HepG2 (cell line): ENCODE data around the gene PRELID2. TPM values are rescaled to one million over a fixed set of nuclear protein-coding genes. Genes with fewer than 3 reads are reported as not detected.

Source experiments
- ATAC-seq: fragments of 200-7000 bp; cut with Tn5 transposase; 3 replicates; pipeline ENCODE4 v1.9.1; 2020; ENCODE audit warnings: mild to moderate bottlenecking, moderate library complexity
- BruUV-seq: library from RNA; stranded (reverse); fragments of 400-500 nt; replicated peaks from 2 replicates; lab custom pipeline; 2021; lab: Mats Ljungman, UMichigan
- CTCF ChIA-PET: fragments of 300-600 bp; formaldehyde crosslinking; extraction: SDS; loops from one replicate; lab custom pipeline; 2021; ENCODE audit warnings: low total read pairs, inconsistent platforms, low intra/inter-chr PET ratio; lab: Yijun Ruan, JAX
- POLR2A ChIA-PET: fragments of 350-600 bp; sonication (Branson Sonifier 250); formaldehyde crosslinking; loops from one replicate; lab custom pipeline; 2020; ENCODE audit warnings: antibody characterized with exemption, inconsistent platforms; lab: Yijun Ruan, JAX
- DNase-seq: peaks from one replicate; pipeline ENCODE4 v3.0.0-alpha.2; 2015; ENCODE audit warnings: low spot score
- FAIRE-seq: peaks from 3 replicates; lab custom pipeline; 2011; peaks lifted over from hg19 to GRCh38; lab: Jason Lieb, UNC
- H2AFZ ChIP-seq: one replicate; pipeline ENCODE4 v1.6.1; 2011; ENCODE audit warnings: low read length, inconsistent platforms
- H3K27ac ChIP-seq: fragments of 300-600 bp; 3 replicates; pipeline ENCODE4 v1.8.0; 2011; ENCODE audit warnings: mixed run types, mild to moderate bottlenecking, mixed read lengths, low read length, inconsistent platforms; ENCODE audit not compliant: insufficient read depth; ENCODE audit errors: extremely low read length
- H3K27me3 ChIP-seq, 2 experiments: fragments of 200-600 bp in 1 of 2; 2 replicates in 1 of 2; 3 replicates in 1 of 2; pipeline versions ENCODE4 v1.6.0 to v1.8.0; 2011; ENCODE audit warnings: low read length in 2 of 2, mild to moderate bottlenecking in 2 of 2, moderate library complexity in 2 of 2, inconsistent platforms in 1 of 2; ENCODE audit not compliant: insufficient read depth in 2 of 2, control insufficient read depth in 1 of 2
- H3K36me3 ChIP-seq, 2 experiments: fragments of 200-600 bp in 1 of 2; replicated peaks in 1 of 2; 2 replicates in 1 of 2; 3 replicates in 1 of 2; pipeline versions ENCODE4 v1.5.1 to v1.8.0; 2011; ENCODE audit warnings: low read length in 2 of 2, inconsistent platforms in 1 of 2; ENCODE audit not compliant: insufficient read depth in 2 of 2, control insufficient read depth in 1 of 2
- H3K4me1 ChIP-seq: 2 replicates; pipeline ENCODE4 v1.5.1; 2012; ENCODE audit warnings: low read length, inconsistent platforms; ENCODE audit not compliant: insufficient read depth
- H3K4me2 ChIP-seq: 2 replicates; pipeline ENCODE4 v1.6.0; 2011; ENCODE audit warnings: low read depth, low read length, inconsistent platforms
- H3K4me3 ChIP-seq, 3 experiments: fragments of 200-600 bp in 1 of 3; sonication (generic), shearing (Covaris generic) in 1 of 3; replicated peaks in 1 of 3; 2 replicates each; pipeline ENCODE4 v1.5.1; 2011 to 2016; ENCODE audit warnings: low read length in 3 of 3, inconsistent platforms in 2 of 3, low read depth in 2 of 3, mild to moderate bottlenecking in 2 of 3, control low read depth in 1 of 3, mixed read lengths in 1 of 3; ENCODE audit not compliant: insufficient read depth in 1 of 3
- H3K79me2 ChIP-seq: one replicate; pipeline ENCODE4 v1.6.1; 2011; ENCODE audit warnings: low read length, inconsistent platforms; ENCODE audit not compliant: insufficient read depth
- H3K9ac ChIP-seq: 2 replicates; pipeline ENCODE4 v1.6.0; 2011; ENCODE audit warnings: mild to moderate bottlenecking, low read depth, low read length, inconsistent platforms; ENCODE audit not compliant: insufficient read depth
- H3K9me3 ChIP-seq: 2 replicates; pipeline ENCODE4 v1.5.1; 2012; ENCODE audit warnings: mild to moderate bottlenecking, low read length
- H4K20me1 ChIP-seq: 2 replicates; pipeline ENCODE4 v1.6.0; 2011; ENCODE audit warnings: inconsistent platforms, mild to moderate bottlenecking, low read length, moderate library complexity; ENCODE audit not compliant: insufficient read depth
- CREB1 ChIP-seq, 2 experiments: fragments of 450-650 bp in 1 of 2; IDR thresholded peaks; 2 replicates each; pipeline ENCODE4 v1.6.1; 2016 to 2017; ENCODE audit warnings: control low read depth in 1 of 2, mild to moderate bottlenecking in 1 of 2, missing compliant biosample characterization in 1 of 2, missing genetic modification characterization in 1 of 2
- NR2C2 ChIP-seq: sonication (generic); formaldehyde crosslinking; IDR thresholded peaks from 2 replicates; pipeline ENCODE4 v1.4.0; 2020; ENCODE audit warnings: missing genetic modification reagents, mild to moderate bottlenecking, moderate library complexity, borderline replicate concordance
- PAF1 ChIP-seq: IDR thresholded peaks from 2 replicates; pipeline ENCODE4 v1.6.1; 2016; ENCODE audit warnings: missing genetic modification reagents, missing compliant biosample characterization
- REL ChIP-seq: sonication (generic); formaldehyde crosslinking; conservative IDR thresholded peaks from 2 replicates; pipeline ENCODE4 v1.8.0; 2022; ENCODE audit warnings: mild to moderate bottlenecking, missing genetic modification reagents, moderate library complexity
- SP4 ChIP-seq: sonication (generic); formaldehyde crosslinking; IDR thresholded peaks from 2 replicates; pipeline ENCODE4 v1.8.1; 2023; ENCODE audit warnings: mild to moderate bottlenecking, missing genetic modification reagents
- ZNF296 ChIP-seq: sonication (generic); formaldehyde crosslinking; conservative IDR thresholded peaks from 2 replicates; pipeline ENCODE4 v1.5.0; 2020; ENCODE audit warnings: mild to moderate bottlenecking, missing genetic modification reagents
- ZNF615 ChIP-seq: sonication (generic); formaldehyde crosslinking; IDR thresholded peaks from 2 replicates; pipeline ENCODE4 v1.5.0; 2020; ENCODE audit warnings: mild to moderate bottlenecking, missing genetic modification reagents, borderline replicate concordance
- WGBS: methylation state at CpG from one replicate; pipeline ENCODE4 v1.1.6; 2017; ENCODE audit warnings: low lambda C conversion rate; 5-methylcytosine and 5-hydroxymethylcytosine counted together
- in situ Hi-C: cut with HindIII; loops from 2 replicates; pipeline ENCODE4 v1.10.0; 2017; ENCODE audit warnings: low pct_unique_long_range_greater_than_20kb; ENCODE audit not compliant: extremely low pct_ligation_motif_present
- intact Hi-C: fragments of 100-400 bp; cut with micrococcal nuclease; formaldehyde crosslinking; loops from one replicate; pipeline ENCODE4 v1.10.0; 2022; ENCODE audit not compliant: unreplicated experiment
- polyA plus RNA-seq, 8 experiments: library from polyadenylated mRNA; depleted of rRNA in 3 of 8; stranded (reverse) in 7 of 8; unstranded in 1 of 8; fragments of >200 nt; fragmentation: Illumina TruSeq in 4 of 8; extraction: Trizol in 4 of 8; gene quantifications; 2 replicates each; pipeline versions ENCODE4 v1.2.1 to v1.2.3, GENCODE V29; 2011 to 2016; ENCODE audit warnings: low read depth in 4 of 8, missing spikeins in 1 of 8, mixed read lengths in 1 of 8; ENCODE audit not compliant: insufficient read depth in 1 of 8
- total RNA-seq, 5 experiments: library from RNA; depleted of rRNA; stranded (reverse); fragments of >200 nt; fragmentation: Illumina TruSeq; extraction: Trizol; gene quantifications; 2 replicates each; pipeline ENCODE4 v1.2.3, GENCODE V29; 2016; ENCODE audit warnings: low read depth in 1 of 5
- TF ChIP-seq, protein P1 (sequence below): sonication (generic); formaldehyde crosslinking; conservative IDR thresholded peaks from 2 replicates; pipeline ENCODE4 v1.8.0; 2022; ENCODE audit warnings: missing genetic modification reagents

Gene PRELID2
- total and polyA plus RNA-seq, 2 of the 13 experiments (the other 11 are each of a cell fraction or from before 2014, with no cell fraction given), result 10.0 to 22.9 TPM

DNA sequence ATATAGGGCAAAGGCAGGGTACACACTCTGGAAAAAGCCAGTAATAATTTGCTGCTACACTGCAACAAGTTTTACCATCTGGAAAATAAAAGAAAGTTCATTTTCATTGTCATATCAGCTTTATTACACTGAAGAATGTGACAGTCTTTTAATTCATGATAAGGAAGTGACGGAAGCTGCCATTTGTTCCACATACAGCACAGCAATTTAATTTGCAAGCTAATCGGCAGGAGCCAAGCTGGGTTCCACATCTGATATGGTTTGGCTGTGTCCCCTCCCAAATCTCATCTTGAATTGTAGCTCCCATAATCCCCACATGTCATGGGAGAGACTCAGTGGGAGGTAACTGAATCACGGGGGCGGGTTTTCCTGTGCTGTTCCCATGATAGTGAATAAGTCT, 16.5 kb downstream of the PRELID2 start:
- ChIA-PET CTCF (no interaction called here), POLR2A (no interaction called here)
- 99% methylated on average over 4 of the region's 4 CpGs for WGBS
- Histone ChIP-seq H2AFZ (no peak overlapping the region), H3K27me3 (no peaks in the 10 kb centered on the region; a peak in 1 of 5 replicates), H3K27ac (no peak overlapping the region), H3K4me3 (no peak overlapping the region), H4K20me1 (no peaks in the 10 kb centered on the region), H3K4me1 (no peaks in the 10 kb centered on the region), H3K79me2 (no peaks in the 10 kb centered on the region), H3K9me3 (no peaks in the 10 kb centered on the region), H3K36me3 (peaks cover 3 to 30% of the 10 kb centered on the region in 2 experiments; a peak in 2 of 5 replicates), H3K9ac (no peak overlapping the region), H3K4me2 (no peak overlapping the region)
- intact Hi-C loops, result no loop called here
- no peak for TF ChIP-seq ZNF615
- TF ChIP-seq, protein P1, sequence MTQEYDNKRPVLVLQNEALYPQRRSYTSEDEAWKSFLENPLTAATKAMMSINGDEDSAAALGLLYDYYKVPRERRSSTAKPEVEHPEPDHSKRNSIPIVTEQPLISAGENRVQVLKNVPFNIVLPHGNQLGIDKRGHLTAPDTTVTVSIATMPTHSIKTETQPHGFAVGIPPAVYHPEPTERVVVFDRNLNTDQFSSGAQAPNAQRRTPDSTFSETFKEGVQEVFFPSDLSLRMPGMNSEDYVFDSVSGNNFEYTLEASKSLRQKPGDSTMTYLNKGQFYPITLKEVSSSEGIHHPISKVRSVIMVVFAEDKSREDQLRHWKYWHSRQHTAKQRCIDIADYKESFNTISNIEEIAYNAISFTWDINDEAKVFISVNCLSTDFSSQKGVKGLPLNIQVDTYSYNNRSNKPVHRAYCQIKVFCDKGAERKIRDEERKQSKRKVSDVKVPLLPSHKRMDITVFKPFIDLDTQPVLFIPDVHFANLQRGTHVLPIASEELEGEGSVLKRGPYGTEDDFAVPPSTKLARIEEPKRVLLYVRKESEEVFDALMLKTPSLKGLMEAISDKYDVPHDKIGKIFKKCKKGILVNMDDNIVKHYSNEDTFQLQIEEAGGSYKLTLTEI (CRISPR knock-in tag), result no peak
- TF ChIP-seq PAF1, result no peak
- TF ChIP-seq REL (CRISPR knock-in tag), result no peak
- no peak for TF ChIP-seq SP4
- TF ChIP-seq CREB1 (IDR thresholded peaks at IDR 0.05), result no peak
- TF ChIP-seq CREB1 (CRISPR knock-in tag; IDR thresholded peaks at IDR 0.05), result no peak
- no peak for TF ChIP-seq ZNF296 (CRISPR knock-in tag)
- TF ChIP-seq NR2C2 (CRISPR knock-in tag), result no peak
- no peak for ATAC-seq
- no peak for FAIRE-seq
- DNase-seq, result no peak
- BruUV-seq, result no TSS peak
- in situ Hi-C loops, result no loop called here
